Heart right ventricle (tissue), 16 donors: ENCODE data around the gene KLHL22. TPM values are rescaled to one million over a fixed set of nuclear protein-coding genes. Genes with fewer than 3 reads are reported as not detected.

ENCODE experiments used
- ATAC-seq, 8 donors: fragments of 200-7000 bp; cut with Tn5 transposase; one replicate each; pipeline ENCODE4 v1.9.1; 2020; ENCODE audit warnings: mild to moderate bottlenecking in 8 of 8, moderate library complexity in 8 of 8, moderate number of reproducible peaks in 1 of 8
- DNase-seq, 2 donors: peaks; one replicate each; pipeline ENCODE4 v3.0.0-alpha.2; 2020
- H3K27ac ChIP-seq, 10 donors: fragments of 200-600 bp; sonication (generic) in 2 of 10; one replicate each; pipeline versions ENCODE4 v1.5.0 to v1.8.0; 2020 to 2022; ENCODE audit warnings: mild to moderate bottlenecking in 3 of 10
- H3K27me3 ChIP-seq, 7 donors: fragments of 200-600 bp; one replicate each; pipeline ENCODE4 v1.8.0; 2021 to 2022; ENCODE audit warnings: mild to moderate bottlenecking in 2 of 7
- H3K36me3 ChIP-seq, 9 donors: fragments of 200-600 bp; sonication (generic) in 1 of 9; one replicate each; pipeline versions ENCODE4 v1.5.0 to v1.8.0; 2020 to 2022; ENCODE audit warnings: mild to moderate bottlenecking in 2 of 9
- H3K4me1 ChIP-seq, 9 donors: fragments of 200-600 bp; sonication (generic) in 1 of 9; one replicate each; pipeline versions ENCODE4 v1.5.0 to v1.8.0; 2020 to 2022; ENCODE audit warnings: mild to moderate bottlenecking in 4 of 9
- H3K4me3 ChIP-seq, 10 donors: fragments of 200-600 bp; sonication (generic) in 2 of 10; one replicate each; pipeline versions ENCODE4 v1.5.0 to v1.8.0; 2020 to 2022; ENCODE audit warnings: mild to moderate bottlenecking in 7 of 10, moderate library complexity in 2 of 10
- H3K9me3 ChIP-seq, 11 donors: fragments of 200-600 bp in 10 of 11; sonication (generic) in 2 of 11; one replicate each; pipeline versions ENCODE4 v1.5.0 to v1.8.0; 2013 to 2022; ENCODE audit warnings: mild to moderate bottlenecking in 2 of 11, control low read depth in 1 of 11, moderate library complexity in 1 of 11
- WGBS, 2 donors: extraction: QIAGEN DNeasy Blood & Tissue Kit; methylation state at CpG; one replicate each; pipeline ENCODE4 v1.1.7; 2013; ENCODE audit warnings: inconsistent platforms in 1 of 2; 5-methylcytosine and 5-hydroxymethylcytosine counted together
- intact Hi-C, 10 donors: fragments of 100-400 bp; cut with DNase I; formaldehyde crosslinking; loops; one replicate each; pipeline versions ENCODE4 v1.11.1 to v1.14.2; 2022
- polyA plus RNA-seq, 2 donors: library from polyadenylated mRNA; stranded (reverse); fragments of 200-250 nt; gene quantifications; one replicate each; pipeline ENCODE4 v1.2.3, GENCODE V29; 2013
- total RNA-seq, 10 donors: library from RNA; stranded (reverse); fragmentation: NEBNext Ultra II Directional in 3 of 10; extraction: Animal tissue kit (Norgen Biotek cat#: 25700) in 3 of 10; gene quantifications; one replicate each; pipeline versions ENCODE4 v1.2.1 to v1.2.4, GENCODE V29; 2021 to 2023
- TF ChIP-seq, protein P1 (sequence below), 9 donors: fragments of 200-600 bp; sonication (generic) in 2 of 9; IDR thresholded peaks; one replicate each; pipeline versions ENCODE4 v1.5.0 to v1.8.0; 2021 to 2022; ENCODE audit warnings: antibody characterized with exemption in 9 of 9, mild to moderate bottlenecking in 5 of 9, moderate library complexity in 1 of 9
- donor health status: Arrhythmogenic right ventricular cardiomyopathy.
- donor health status: ischemic (EF 13 %, LVEDD 7.1; RV severe dilation, severe dysfunction).
- donor health status: healthy with polysubstance abuse.
- donor health status: DM: no; HTN: yes; CAD: no.
- donor health status: DM: no; HTN: no; CAD: no.
- donor health status: ischemic (EF 25% LVEDD 6.9; RV normal size, moderate dysfunction).
- donor health status: ischemic (EF 25% LVEDD 5.7; RV mildly dilated, moderate dysfunction).
- donor health status: healthy.
- donor health status: DM: yes; HTN: yes; CAD: no.
- donor health status: Ischemic cardiomyopathy.
- donor health status: ischemic (EF 35%, LVEDD 5.7; RV mildly dilated, moderate dysfunction).
- donor health status: nonischemic (EF 11% LVEDD 7.7; RV severe dilation, severe dysfunction).
- donor health status: DM: yes; HTN: yes; CAD: no.
- donor health status: PGD.
- donor health status: ischemic (EF 29% LVEDD 5.4; RV normal size, mild dysfunction).
- donor health status: nonischemic (EF 23%, LVEDD 6.1; RV moderate dilation, normal function).

KLHL22 gene
- total and polyA plus RNA-seq, 12 donors, result 11.3 to 29.3 (median 17.3) TPM

DNA sequence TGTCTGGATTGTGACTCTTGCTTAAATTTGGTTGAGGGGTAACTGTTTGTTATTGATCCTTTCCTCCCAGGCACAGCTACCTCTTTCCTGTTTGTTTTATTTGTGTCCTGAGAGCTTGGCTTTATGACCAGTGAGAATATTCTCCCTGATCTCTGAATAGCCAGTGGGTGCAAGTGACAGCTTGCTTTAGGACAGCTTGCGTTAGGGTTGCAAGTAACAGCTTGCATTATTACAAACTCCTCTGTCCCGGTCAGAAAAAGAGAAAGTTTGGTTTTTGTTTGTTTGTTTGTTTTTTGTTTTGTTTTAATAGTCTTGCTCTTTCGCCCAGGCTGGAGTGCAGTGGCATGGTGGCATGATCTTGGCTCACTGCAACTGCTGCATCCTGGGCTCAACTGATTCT lies 3.3 kb upstream of the KLHL22 start:
- 61 to 63% methylated on average over 3 of the region's 3 CpGs for WGBS, 2 donors
- Histone ChIP-seq H3K27me3 (no peaks in the 10 kb centered on the region), H3K36me3 (peaks cover 0 to 43% (median 3%) of the 10 kb centered on the region in 9 donors), H3K4me1 (peaks cover 0 to 21% (median 16%) of the 10 kb centered on the region in 9 donors), H3K9me3 (no peaks in the 10 kb centered on the region), H3K27ac (no peak overlapping the region), H3K4me3 (no peak overlapping the region)
- intact Hi-C loops, result loop anchor here in 2 of 10 donors (5.0 to 10.0 kb wide), 2 partner anchors 64 to 77 kb away; partner anchors contain the start of gene SCARF2 (in 1 of the 2)
- DNase-seq, result no peak
- no peak for ATAC-seq
- TF ChIP-seq, protein P1, sequence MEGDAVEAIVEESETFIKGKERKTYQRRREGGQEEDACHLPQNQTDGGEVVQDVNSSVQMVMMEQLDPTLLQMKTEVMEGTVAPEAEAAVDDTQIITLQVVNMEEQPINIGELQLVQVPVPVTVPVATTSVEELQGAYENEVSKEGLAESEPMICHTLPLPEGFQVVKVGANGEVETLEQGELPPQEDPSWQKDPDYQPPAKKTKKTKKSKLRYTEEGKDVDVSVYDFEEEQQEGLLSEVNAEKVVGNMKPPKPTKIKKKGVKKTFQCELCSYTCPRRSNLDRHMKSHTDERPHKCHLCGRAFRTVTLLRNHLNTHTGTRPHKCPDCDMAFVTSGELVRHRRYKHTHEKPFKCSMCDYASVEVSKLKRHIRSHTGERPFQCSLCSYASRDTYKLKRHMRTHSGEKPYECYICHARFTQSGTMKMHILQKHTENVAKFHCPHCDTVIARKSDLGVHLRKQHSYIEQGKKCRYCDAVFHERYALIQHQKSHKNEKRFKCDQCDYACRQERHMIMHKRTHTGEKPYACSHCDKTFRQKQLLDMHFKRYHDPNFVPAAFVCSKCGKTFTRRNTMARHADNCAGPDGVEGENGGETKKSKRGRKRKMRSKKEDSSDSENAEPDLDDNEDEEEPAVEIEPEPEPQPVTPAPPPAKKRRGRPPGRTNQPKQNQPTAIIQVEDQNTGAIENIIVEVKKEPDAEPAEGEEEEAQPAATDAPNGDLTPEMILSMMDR (IDR thresholded peaks at IDR 0.05), result no peak

DNA sequence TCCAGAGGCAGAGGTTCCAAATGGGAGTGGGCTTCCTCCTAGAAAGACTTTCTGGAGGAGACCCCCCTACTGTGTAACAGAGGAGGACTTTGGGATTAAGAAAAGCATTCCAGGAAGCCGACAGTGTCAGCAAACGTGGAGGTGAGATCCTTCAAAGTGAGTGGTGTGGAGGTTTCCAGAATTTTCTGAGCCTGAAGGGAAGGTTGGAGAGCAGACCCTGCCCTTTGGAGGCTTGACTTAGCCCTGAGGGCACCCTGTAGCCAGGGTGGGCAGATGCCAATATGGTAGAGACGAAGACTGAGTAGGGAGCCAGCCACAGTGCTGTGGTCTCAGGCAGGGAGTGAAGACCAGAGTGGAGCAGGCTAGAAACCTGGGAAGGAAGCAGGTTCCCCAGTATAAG lies 1.8 kb upstream of the KLHL22 start:
- TF ChIP-seq, protein P1 (IDR thresholded peaks at IDR 0.05), result no peak
- ATAC-seq, result no peak
- DNase-seq, result no peak
- Histone ChIP-seq H3K4me1 (peaks cover 2 to 28% (median 22%) of the 10 kb centered on the region in 9 donors), H3K4me3 (no peak overlapping the region), H3K36me3 (peaks cover 0 to 39% (median 3%) of the 10 kb centered on the region in 9 donors), H3K27me3 (no peaks in the 10 kb centered on the region), H3K27ac (no peak overlapping the region), H3K9me3 (no peaks in the 10 kb centered on the region)
- 94 to 95% methylated on average over 3 of the region's 3 CpGs for WGBS, 2 donors
- intact Hi-C loops, result loop anchor here in 5 of 10 donors (2.0 to 10.0 kb wide), 3 partner anchors 63 to 79 kb away; partner anchors contain the start of gene SCARF2 (in 1 of the 5)

DNA sequence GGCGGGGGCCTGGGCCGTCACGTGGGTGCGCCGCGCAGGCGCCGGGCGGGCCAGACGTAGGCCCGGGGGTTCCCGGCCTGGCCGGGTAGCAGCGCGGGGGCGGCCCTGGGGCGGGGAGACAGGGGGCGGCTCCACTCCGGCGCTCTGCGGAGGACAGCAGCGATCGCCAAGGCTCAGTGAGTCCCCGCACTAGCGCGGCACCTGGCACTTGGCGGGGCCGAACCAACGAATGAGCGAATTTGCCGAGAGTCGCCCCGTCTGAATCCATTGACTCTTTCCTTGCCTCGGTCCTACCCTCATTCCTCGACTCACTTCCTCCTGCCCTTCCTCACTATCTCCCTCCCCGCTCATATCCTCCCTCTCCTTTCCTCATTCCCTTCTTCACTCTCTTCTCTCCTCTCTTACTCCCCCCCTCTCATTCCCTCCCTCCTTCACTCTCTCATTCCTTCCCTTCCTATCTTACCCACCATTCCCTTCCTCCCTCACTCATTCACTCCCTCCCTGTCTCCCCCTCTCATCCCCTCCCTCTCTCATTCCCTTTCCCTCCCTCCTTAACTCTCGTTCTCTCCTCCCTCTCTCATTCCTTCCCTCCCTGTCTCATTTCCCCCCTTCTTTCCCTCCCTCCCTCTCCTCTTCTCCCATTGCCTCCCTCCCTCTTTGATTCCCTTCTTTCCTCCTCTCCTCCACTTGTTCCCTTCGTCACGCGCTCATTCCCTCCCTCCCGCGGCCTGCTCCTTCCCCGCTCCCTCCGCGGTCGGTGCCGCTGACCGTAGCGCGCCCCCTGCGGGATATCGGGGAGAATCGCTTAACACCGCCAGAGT lies 476 bp upstream of the KLHL22 start:
- ATAC-seq (peak; percentile 96 to 98 (median 97)), DNase-seq (peak; percentile 91 to 93)
- WGBS, 2 donors, result 1 to 2% methylated on average over 26 to 54 of the region's 54 CpGs
- Histone ChIP-seq H3K36me3 (peaks cover 0 to 25% (median 3%) of the 10 kb centered on the region in 9 donors), H3K9me3 (no peaks in the 10 kb centered on the region), H3K27ac (peak overlapping the region; percentile 68 to 97 (median 94)), H3K27me3 (no peaks in the 10 kb centered on the region), H3K4me3 (peak overlapping the region; percentile 61 to 86 (median 78)), H3K4me1 (peaks cover 2 to 28% (median 22%) of the 10 kb centered on the region in 9 donors)
- intact Hi-C loops, result loop anchor here in 8 of 10 donors (1.0 to 10.0 kb wide), 4 partner anchors 61 to 78 kb away; partner anchors contain the start of gene SCARF2 (in 1 of the 8)
- TF ChIP-seq, protein P1 (IDR thresholded peaks at IDR 0.05), result peak; percentile 83 to 96 (median 91)

DNA sequence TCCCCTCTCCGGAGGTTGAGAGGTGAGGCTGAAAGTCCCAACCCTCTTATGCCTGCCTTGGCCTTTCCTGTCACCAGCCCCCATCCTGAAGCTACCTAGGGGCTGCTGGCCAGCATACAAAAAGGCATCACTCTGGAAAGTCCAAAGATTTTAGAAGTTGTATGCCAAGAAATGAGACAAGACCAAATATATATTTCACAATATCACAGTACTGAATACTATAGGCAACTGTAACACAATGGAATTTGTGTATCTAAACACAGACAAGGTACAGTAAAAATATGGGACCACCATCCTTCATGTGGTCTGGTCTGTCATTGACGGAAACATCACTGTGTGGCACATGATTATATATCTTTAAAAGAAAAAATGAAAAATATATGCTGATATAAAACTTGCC lies 4.2 kb downstream of the KLHL22 start:
- H3K36me3 ChIP-seq, result peaks cover 0 to 17% (median 0%) of the 10 kb centered on the region in 9 donors
- no peak for DNase-seq
- 91 to 92% methylated on average over 2 of the region's 2 CpGs for WGBS, 2 donors
- H3K27me3 ChIP-seq, result no peaks in the 10 kb centered on the region
- H3K9me3 ChIP-seq, result no peaks in the 10 kb centered on the region
- ATAC-seq, result no peak
- H3K27ac ChIP-seq, result no peak overlapping the region
- TF ChIP-seq, protein P1 (IDR thresholded peaks at IDR 0.05), result no peak
- intact Hi-C loops, result loop anchor here in 1 of 10 donors (10.0 kb wide), 1 partner anchor 57 kb away; the partner anchor contains the start of gene SCARF2
- peaks cover 2 to 30% (median 16%) of the 10 kb centered on the region in 9 donors for H3K4me1 ChIP-seq
- H3K4me3 ChIP-seq, result no peak overlapping the region
